Mucosa of rectum (tissue), 2 donors: Measurements from ENCODE around the gene CACNA1I.

ENCODE experiments used
- H3K27ac ChIP-seq, 2 donors: one replicate each; pipeline ENCODE4 v1.7.0; 2013; ENCODE audit warnings: inconsistent platforms in 2 of 2, low read depth in 2 of 2, low read length in 2 of 2
- H3K27me3 ChIP-seq, 2 donors: one replicate each; pipeline ENCODE4 v1.7.0; 2013; ENCODE audit warnings: low read length in 2 of 2; ENCODE audit not compliant: control insufficient read depth in 2 of 2, insufficient read depth in 2 of 2
- H3K36me3 ChIP-seq, 2 donors: one replicate each; pipeline ENCODE4 v1.7.0; 2013; ENCODE audit warnings: low read length in 2 of 2; ENCODE audit not compliant: control insufficient read depth in 2 of 2, insufficient read depth in 2 of 2
- H3K4me1 ChIP-seq, 2 donors: one replicate each; pipeline ENCODE4 v1.7.0; 2013; ENCODE audit warnings: low read length in 2 of 2, mild to moderate bottlenecking in 1 of 2; ENCODE audit not compliant: control insufficient read depth in 2 of 2, insufficient read depth in 2 of 2
- H3K4me3 ChIP-seq, 2 donors: one replicate each; pipeline ENCODE4 v1.7.0; 2013; ENCODE audit warnings: low read length in 2 of 2
- H3K9ac ChIP-seq, 2 donors: one replicate each; pipeline ENCODE4 v1.7.0; 2013; ENCODE audit warnings: low read length in 2 of 2, low read depth in 1 of 2, mild to moderate bottlenecking in 1 of 2
- H3K9me3 ChIP-seq, 2 donors: one replicate each; pipeline ENCODE4 v1.7.0; 2013; ENCODE audit warnings: low read length in 2 of 2; ENCODE audit not compliant: control insufficient read depth in 2 of 2
- donor health status: healthy.
- donor health status: Normal muscosa, but diverticular disease.

CACNA1I gene

GRCh38 chr22:39656495-39657490 lies 86.2 kb downstream of the CACNA1I start:
- no peaks in the 10 kb centered on the region for H3K4me1 ChIP-seq
- H3K27me3 ChIP-seq: peaks cover 27 to 30% of the 10 kb centered on the region in 2 donors
- no peak overlapping the region for H3K4me3 ChIP-seq
- no peaks in the 10 kb centered on the region for H3K36me3 ChIP-seq
- no peak overlapping the region for H3K9ac ChIP-seq
- H3K27ac ChIP-seq: no peak overlapping the region
- H3K9me3 ChIP-seq: no peaks in the 10 kb centered on the region

GRCh38 chr22:39658367-39658766 lies 87.8 kb downstream of the CACNA1I start:
- peaks cover 0 to 9% of the 10 kb centered on the region in 2 donors for H3K4me1 ChIP-seq
- no peaks in the 10 kb centered on the region for H3K36me3 ChIP-seq
- no peak overlapping the region for H3K4me3 ChIP-seq
- H3K27ac ChIP-seq: peak overlapping the region in 1 of 2 donors; percentile 4
- no peak overlapping the region for H3K9ac ChIP-seq
- H3K9me3 ChIP-seq: no peaks in the 10 kb centered on the region
- peaks cover 36 to 43% of the 10 kb centered on the region in 2 donors for H3K27me3 ChIP-seq

GRCh38 chr22:39658806-39659463 lies 88.4 kb downstream of the CACNA1I start:
- peaks cover 2 to 13% of the 10 kb centered on the region in 2 donors for H3K4me1 ChIP-seq
- no peak overlapping the region for H3K9ac ChIP-seq
- no peak overlapping the region for H3K27ac ChIP-seq
- H3K4me3 ChIP-seq: no peak overlapping the region
- no peaks in the 10 kb centered on the region for H3K9me3 ChIP-seq
- H3K27me3 ChIP-seq: peaks cover 39 to 44% of the 10 kb centered on the region in 2 donors
- H3K36me3 ChIP-seq: no peaks in the 10 kb centered on the region

GRCh38 chr22:39661501-39661841 lies 90.9 kb downstream of the CACNA1I start:
- H3K27ac ChIP-seq: no peak overlapping the region
- H3K4me1 ChIP-seq: peaks cover 3 to 17% of the 10 kb centered on the region in 2 donors
- H3K9ac ChIP-seq: no peak overlapping the region
- H3K9me3 ChIP-seq: no peaks in the 10 kb centered on the region
- no peaks in the 10 kb centered on the region for H3K36me3 ChIP-seq
- H3K4me3 ChIP-seq: no peak overlapping the region
- H3K27me3 ChIP-seq: peaks cover 32 to 43% of the 10 kb centered on the region in 2 donors

- Histone ChIP-seq H3K4me1 (peaks cover 3 to 17% of the 10 kb centered on the region in 2 donors), H3K27me3 (peaks cover 29 to 38% of the 10 kb centered on the region in 2 donors), H3K4me3 (peak overlapping the region; percentile 20 to 45), H3K36me3 (no peaks in the 10 kb centered on the region), H3K9ac (no peak overlapping the region), H3K9me3 (no peaks in the 10 kb centered on the region), H3K27ac (no peak overlapping the region)
These were observed 91.5 kb downstream of the CACNA1I start for GRCh38 chr22:39661842-39662685.

GRCh38 chr22:39662686-39663052 lies 92.1 kb downstream of the CACNA1I start:
- Histone ChIP-seq H3K36me3 (no peaks in the 10 kb centered on the region), H3K27ac (no peak overlapping the region), H3K4me1 (peaks cover 3 to 17% of the 10 kb centered on the region in 2 donors), H3K9ac (no peak overlapping the region), H3K4me3 (peak overlapping the region; percentile 20 to 45), H3K27me3 (peaks cover 29 to 36% of the 10 kb centered on the region in 2 donors), H3K9me3 (no peaks in the 10 kb centered on the region)

GRCh38 chr22:39663751-39664150 lies 93.2 kb downstream of the CACNA1I start:
- no peaks in the 10 kb centered on the region for H3K36me3 ChIP-seq
- peaks cover 29 to 33% of the 10 kb centered on the region in 2 donors for H3K27me3 ChIP-seq
- H3K4me3 ChIP-seq: no peak overlapping the region
- H3K9ac ChIP-seq: peak overlapping the region in 1 of 2 donors; percentile 38
- no peak overlapping the region for H3K27ac ChIP-seq
- no peaks in the 10 kb centered on the region for H3K9me3 ChIP-seq
- peaks cover 3 to 17% of the 10 kb centered on the region in 2 donors for H3K4me1 ChIP-seq

GRCh38 chr22:39664485-39665200 lies 94.1 kb downstream of the CACNA1I start:
- peaks cover 26 to 33% of the 10 kb centered on the region in 2 donors for H3K27me3 ChIP-seq
- H3K9me3 ChIP-seq: no peaks in the 10 kb centered on the region
- H3K9ac ChIP-seq: no peak overlapping the region
- H3K4me1 ChIP-seq: peaks cover 3 to 17% of the 10 kb centered on the region in 2 donors
- H3K36me3 ChIP-seq: no peaks in the 10 kb centered on the region
- no peak overlapping the region for H3K4me3 ChIP-seq
- H3K27ac ChIP-seq: no peak overlapping the region

GRCh38 chr22:39665229-39665628 lies 94.7 kb downstream of the CACNA1I start:
- Histone ChIP-seq H3K9me3 (no peaks in the 10 kb centered on the region), H3K27me3 (peaks cover 26 to 29% of the 10 kb centered on the region in 2 donors), H3K36me3 (no peaks in the 10 kb centered on the region), H3K4me1 (peaks cover 3 to 17% of the 10 kb centered on the region in 2 donors), H3K4me3 (no peak overlapping the region), H3K9ac (no peak overlapping the region), H3K27ac (no peak overlapping the region)
